IMR-90 (cell line): Measurements from ENCODE around the gene TFCP2. TPM values are rescaled to one million over a fixed set of nuclear protein-coding genes. Genes with fewer than 3 reads are reported as not detected.

Source experiments
- ATAC-seq: fragments of 200-7000 bp; cut with Tn5 transposase; 2 replicates; pipeline ENCODE4 v1.9.1; 2020; ENCODE audit warnings: low read depth, mild to moderate bottlenecking, moderate library complexity
- BruUV-seq: library from RNA; stranded (reverse); fragments of 400-500 nt; replicated peaks from 2 replicates; lab custom pipeline; 2021; lab: Mats Ljungman, UMichigan
- CTCF ChIA-PET: fragments of 300-600 bp; formaldehyde crosslinking; extraction: SDS; loops from one replicate; lab custom pipeline; 2021; ENCODE audit warnings: antibody characterized with exemption; lab: Yijun Ruan, JAX
- POLR2A ChIA-PET: fragments of 300-600 bp; sonication (Branson Sonifier 250); formaldehyde crosslinking; loops from one replicate; lab custom pipeline; 2022; ENCODE audit warnings: antibody characterized with exemption; ENCODE audit not compliant: unreplicated experiment; lab: Charles Lee
- DNase-seq: peaks from one replicate; pipeline ENCODE4 v3.0.0; 2013
- H2AFZ ChIP-seq: replicated peaks from 2 replicates; pipeline ENCODE3; 2013; ENCODE audit warnings: low read length, mild to moderate bottlenecking; ENCODE audit not compliant: poor library complexity
- H2AK5ac ChIP-seq: 2 replicates; pipeline ENCODE4 v1.6.1; 2013; ENCODE audit warnings: low read depth, low read length, inconsistent platforms
- H2AK9ac ChIP-seq: replicated peaks from 2 replicates; pipeline ENCODE3; 2013; ENCODE audit warnings: mild to moderate bottlenecking, low read depth, low read length, moderate library complexity; ENCODE audit not compliant: poor library complexity
- H2BK120ac ChIP-seq: 2 replicates; pipeline ENCODE4 v1.6.1; 2013; ENCODE audit warnings: low read depth, low read length, inconsistent platforms
- H2BK15ac ChIP-seq: 3 replicates; pipeline ENCODE4 v1.6.1; 2013; ENCODE audit warnings: low read depth, low read length, inconsistent platforms
- H2BK20ac ChIP-seq: 2 replicates; pipeline ENCODE4 v1.6.1; 2013; ENCODE audit warnings: low read depth, mild to moderate bottlenecking, inconsistent platforms, low read length, moderate library complexity
- H2BK5ac ChIP-seq: 2 replicates; pipeline ENCODE4 v1.6.1; 2013; ENCODE audit warnings: mild to moderate bottlenecking, low read depth, low read length, inconsistent platforms; ENCODE audit not compliant: poor library complexity, severe bottlenecking
- H3K14ac ChIP-seq: replicated peaks from 2 replicates; pipeline ENCODE4 v1.6.1; 2013; ENCODE audit warnings: low read depth, low read length, inconsistent platforms
- H3K18ac ChIP-seq: 2 replicates; pipeline ENCODE4 v1.6.1; 2013; ENCODE audit warnings: low read depth, low read length, control low read depth
- H3K23ac ChIP-seq: 2 replicates; pipeline ENCODE4 v1.6.1; 2013; ENCODE audit warnings: low read depth, low read length, inconsistent platforms
- H3K27ac ChIP-seq: 2 replicates; pipeline ENCODE4 v1.5.1; 2013; ENCODE audit warnings: mild to moderate bottlenecking, control low read depth, low read length; ENCODE audit not compliant: insufficient read depth
- H3K27me3 ChIP-seq: 2 replicates; pipeline ENCODE4 v1.6.1; 2013; ENCODE audit warnings: low read length; ENCODE audit not compliant: control insufficient read depth, insufficient read depth
- H3K36me3 ChIP-seq: 2 replicates; pipeline ENCODE4 v1.6.1; 2013; ENCODE audit warnings: low read length, mixed read lengths; ENCODE audit not compliant: control insufficient read depth, insufficient read depth
- H3K4ac ChIP-seq: 2 replicates; pipeline ENCODE4 v1.6.1; 2013; ENCODE audit warnings: low read depth, low read length, inconsistent platforms
- H3K4me1 ChIP-seq: 2 replicates; pipeline ENCODE4 v1.6.1; 2013; ENCODE audit warnings: low read length, mixed read lengths; ENCODE audit not compliant: control insufficient read depth, insufficient read depth
- H3K4me2 ChIP-seq: 2 replicates; pipeline ENCODE4 v1.6.1; 2013; ENCODE audit warnings: low read depth, mild to moderate bottlenecking, control low read depth, low read length, moderate library complexity
- H3K4me3 ChIP-seq: 2 replicates; pipeline ENCODE4 v1.5.1; 2013; ENCODE audit warnings: low read depth, mild to moderate bottlenecking, control low read depth, low read length, moderate library complexity; ENCODE audit not compliant: insufficient read depth
- H3K56ac ChIP-seq: 2 replicates; pipeline ENCODE4 v1.6.1; 2013; ENCODE audit warnings: low read length, inconsistent platforms; ENCODE audit not compliant: insufficient read depth; ENCODE audit errors: extremely low read depth
- H3K79me1 ChIP-seq, 2 experiments: 2 replicates each; pipeline ENCODE4 v1.6.1; 2013; ENCODE audit warnings: low read length in 2 of 2, inconsistent platforms in 1 of 2, low read depth in 1 of 2
- H3K9ac ChIP-seq: 2 replicates; pipeline ENCODE4 v1.6.1; 2013; ENCODE audit warnings: low read depth, low read length, control low read depth
- H3K9me1 ChIP-seq: 2 replicates; pipeline ENCODE4 v1.6.1; 2013; ENCODE audit warnings: low read length, inconsistent platforms; ENCODE audit not compliant: insufficient read depth
- H3K9me3 ChIP-seq: 2 replicates; pipeline ENCODE4 v1.6.1; 2013; ENCODE audit warnings: low read length; ENCODE audit not compliant: control insufficient read depth, insufficient read depth
- H4K20me1 ChIP-seq: 2 replicates; pipeline ENCODE4 v1.6.1; 2013; ENCODE audit warnings: low read length, inconsistent platforms; ENCODE audit not compliant: insufficient read depth
- H4K5ac ChIP-seq: 2 replicates; pipeline ENCODE4 v1.6.1; 2013; ENCODE audit warnings: mild to moderate bottlenecking, low read depth, low read length, control low read depth
- H4K8ac ChIP-seq, 2 experiments: 2 replicates each; pipeline ENCODE4 v1.6.1; 2013; ENCODE audit warnings: low read depth in 2 of 2, low read length in 2 of 2, control low read depth in 1 of 2, inconsistent platforms in 1 of 2
- H4K91ac ChIP-seq: 2 replicates; pipeline ENCODE4 v1.6.1; 2013; ENCODE audit warnings: low read depth, low read length, inconsistent platforms; ENCODE audit not compliant: insufficient read depth
- BHLHE40 ChIP-seq: fragments of 150-350 bp; IDR thresholded peaks from 2 replicates; pipeline ENCODE4 v1.6.1; 2016; ENCODE audit warnings: mild to moderate bottlenecking, low read depth, low read length
- CEBPB ChIP-seq: IDR thresholded peaks from 2 replicates; pipeline ENCODE4 v1.6.1; 2012; ENCODE audit warnings: low read depth, low read length, improper control_type of control experiment
- CHD1 ChIP-seq: IDR thresholded peaks from 2 replicates; pipeline ENCODE4 v1.6.1; 2012; ENCODE audit warnings: low read depth, low read length, improper control_type of control experiment
- MAFK ChIP-seq: IDR thresholded peaks from 2 replicates; pipeline ENCODE4 v1.6.1; 2012; ENCODE audit warnings: low read depth, low read length, improper control_type of control experiment
- MAZ ChIP-seq: IDR thresholded peaks from 2 replicates; pipeline ENCODE4 v1.6.1; 2012; ENCODE audit warnings: low read depth, mild to moderate bottlenecking, low read length, improper control_type of control experiment, moderate library complexity, borderline replicate concordance
- MXI1 ChIP-seq: IDR thresholded peaks from 2 replicates; pipeline ENCODE4 v1.6.1; 2012; ENCODE audit warnings: low read depth, mild to moderate bottlenecking, low read length, moderate library complexity, borderline replicate concordance
- WGBS, 2 experiments: methylation state at CpG; one replicate each; pipeline versions ENCODE4 v1.1.5 to v1.1.7; 2013; ENCODE audit warnings: missing lambda C conversion rate in 2 of 2; ENCODE audit not compliant: insufficient read length in 1 of 2; ENCODE audit errors: extremely low coverage in 2 of 2; 5-methylcytosine and 5-hydroxymethylcytosine counted together
- dilution Hi-C: fragments of 300-500 bp; cut with HindIII; formaldehyde crosslinking; loops from one replicate; pipeline ENCODE4 v1.14.3; 2018; ENCODE audit warnings: low sequenced_read_pairs; ENCODE audit not compliant: unreplicated experiment
- in situ Hi-C: fragments of 300-500 bp; cut with MboI; formaldehyde crosslinking; loops from 3 replicates; pipeline ENCODE4 v1.14.3; 2019; ENCODE audit warnings: low sequenced_read_pairs, inconsistent platforms, mixed read lengths
- intact Hi-C: fragments of 100-400 bp; cut with micrococcal nuclease; formaldehyde crosslinking; loops from 2 replicates; pipeline ENCODE4 v1.10.0; 2022
- polyA plus RNA-seq, 3 experiments: library from polyadenylated mRNA; depleted of rRNA; stranded (reverse); fragments of >200 nt; gene quantifications; 2 replicates each; pipeline ENCODE4 v1.2.3, GENCODE V29; 2012; ENCODE audit warnings: low replicate concordance in 1 of 3
- total RNA-seq: library from RNA; depleted of rRNA; stranded (reverse); fragments of >200 nt; gene quantifications from 2 replicates; pipeline ENCODE4 v1.2.3, GENCODE V29; 2012

The TFCP2 gene
- total and polyA plus RNA-seq, 2 of the 4 experiments (the other 2 are of a cell fraction), result 10.0 to 15.4 TPM

DNA sequence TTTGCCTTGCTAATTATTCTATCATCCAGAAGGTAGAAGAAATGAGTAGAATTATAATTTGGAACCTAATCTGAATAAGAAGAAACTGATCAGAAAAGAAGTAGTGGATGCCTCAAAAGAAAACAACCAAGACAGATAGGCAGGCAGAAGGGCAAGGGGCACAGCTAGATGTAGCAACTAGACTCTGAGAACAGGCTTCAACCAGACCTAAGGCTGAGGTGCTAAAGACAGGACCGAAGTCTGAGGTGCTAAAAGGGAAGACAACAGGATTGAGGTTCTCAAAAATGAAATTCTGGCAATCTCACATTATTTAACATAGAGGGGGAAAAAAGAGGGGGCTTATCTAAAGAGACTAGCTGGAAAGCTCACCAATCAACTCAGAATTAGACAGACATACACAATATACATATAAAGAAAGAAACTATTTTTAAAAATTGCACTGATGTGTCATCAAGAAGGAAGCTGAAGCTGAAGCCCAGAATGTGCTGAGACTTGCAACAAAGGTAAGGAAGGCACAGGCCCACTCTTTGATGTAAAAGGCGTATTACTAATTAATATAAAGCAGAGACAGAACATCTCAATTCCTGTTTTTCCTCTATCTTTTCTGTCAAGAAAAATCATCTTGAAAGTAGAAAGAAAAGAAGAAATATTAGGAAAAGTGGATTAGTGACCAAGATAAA is 45.7 kb downstream of the TFCP2 start:
- DNase-seq (peak; percentile 34), ATAC-seq (peak; percentile 62; the same call in 1 of the 2 replicates)
- H3K14ac ChIP-seq, result peak overlapping the region; percentile 27
- H3K4me1 ChIP-seq, result peaks cover 3% of the 10 kb centered on the region
- peak overlapping the region; percentile 24; the same call in 1 of the 2 replicates for H2BK120ac ChIP-seq
- H2BK5ac ChIP-seq, result no peak overlapping the region
- H3K4ac ChIP-seq, result 0 out of 2 replicates have a peak overlapping the region, but pooled peaks have one; percentile 33
- H2BK15ac ChIP-seq, result no peak overlapping the region
- POLR2A ChIA-PET, result no interaction called here
- H3K27me3 ChIP-seq, result no peaks in the 10 kb centered on the region
- no peak overlapping the region for H3K4me3 ChIP-seq
- TF ChIP-seq MAZ (no peak), MAFK (peak; percentile 18; the same call in 1 of the 2 replicates), BHLHE40 (no peak), MXI1 (no peak), CEBPB (no peak), CHD1 (no peak)
- H3K18ac ChIP-seq, result peak overlapping the region; percentile 41; the same call in 1 of the 2 replicates
- no peak overlapping the region; the same call in 1 of the 2 replicates for H4K5ac ChIP-seq
- H4K91ac ChIP-seq, result no peak overlapping the region
- H2AK5ac ChIP-seq, result peak overlapping the region; percentile 18; the same call in 1 of the 2 replicates
- H2AK9ac ChIP-seq, result no peak overlapping the region
- no peaks in the 10 kb centered on the region for H3K9me3 ChIP-seq
- no CpG with 5 or more reads among the region's 2 CpGs for WGBS, 2 experiments
- H3K9ac ChIP-seq, result no peak overlapping the region
- in situ Hi-C loops (no loop called here), intact Hi-C loops (loop anchor here (5.0 kb wide), 1 partner anchor 45 kb away; the partner anchor contains the start of gene TFCP2), dilution Hi-C loops (no loop called here)
- H3K36me3 ChIP-seq, result peaks cover 6% of the 10 kb centered on the region; the same call in 1 of the 2 replicates
- no TSS peak for BruUV-seq
- H4K20me1 ChIP-seq, result 0 out of 2 replicates have a peak, but pooled peaks cover 3% of the 10 kb centered on the region
- no peak overlapping the region for H2AFZ ChIP-seq
- CTCF ChIA-PET, result interaction anchor here (0.6 kb wide), 1 partner anchor 362 kb away, joined by 4 read pairs; no protein-coding TSS in a partner anchor
- peaks cover 4 to 17% of the 10 kb centered on the region in 2 experiments; a peak in 1 of 4 replicates for H3K79me1 ChIP-seq
- no peak overlapping the region for H4K8ac ChIP-seq
- no peak overlapping the region for H3K56ac ChIP-seq
- H3K23ac ChIP-seq, result no peak overlapping the region
- H3K4me2 ChIP-seq, result no peak overlapping the region; the same call in 1 of the 2 replicates
- no peak overlapping the region for H2BK20ac ChIP-seq
- H3K9me1 ChIP-seq, result peaks cover 8% of the 10 kb centered on the region
- H3K27ac ChIP-seq, result no peak overlapping the region
